SH-SY5Y (cell line): ENCODE data around the gene FBXO10.

Source experiments
- GATA2 ChIP-seq: IDR thresholded peaks from 2 replicates; pipeline ENCODE4 v1.6.1; 2011; ENCODE audit warnings: mild to moderate bottlenecking, low read depth, low read length
- GATA3 ChIP-seq: IDR thresholded peaks from 2 replicates; pipeline ENCODE4 v1.6.1; 2011; ENCODE audit warnings: low read depth, mild to moderate bottlenecking, low read length, moderate library complexity

DNA sequence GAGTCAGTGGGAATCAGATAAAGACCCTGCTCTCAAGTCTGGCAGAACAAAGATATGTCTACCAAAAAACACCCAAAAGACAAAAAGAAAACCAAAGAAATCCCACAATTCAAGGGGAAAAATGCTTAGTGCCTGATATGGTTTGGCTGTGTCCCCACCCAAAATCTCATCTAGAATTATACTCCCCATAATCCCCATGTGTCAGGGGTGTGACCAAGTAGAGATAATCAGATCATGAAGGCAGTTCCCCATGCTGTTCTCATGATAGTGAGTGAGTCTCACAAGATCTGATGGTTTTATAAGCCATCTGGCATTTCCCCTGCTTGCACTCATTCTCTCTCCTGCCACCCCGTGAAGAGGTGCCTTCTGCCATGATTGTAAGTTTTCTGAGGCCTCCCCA is 13.4 kb downstream of the FBXO10 start:
- TF ChIP-seq GATA2, result no peak
- no peak for TF ChIP-seq GATA3
